ENCODE data around the gene GGPS1. TPM values are rescaled to one million over a fixed set of nuclear protein-coding genes. Genes with fewer than 3 reads are reported as not detected.

GGPS1 gene
- total and polyA plus RNA-seq, 2 of the 8 experiments (the other 6 are each of a cell fraction or from before 2014, with no cell fraction given), result 20.9 to 43.6 TPM

GRCh38 chr1:235304549-235305451 is 23.6 kb upstream of the GGPS1 start:
- Histone ChIP-seq H3K56ac (replicated peaks; ENCODE audit: insufficient read length, low read depth, low read length) (no peak overlapping the region), H4K91ac (replicated peaks; ENCODE audit: insufficient read length, low read length) (no peak overlapping the region), H3K9ac (replicated peaks in 1 of 4; ENCODE audit: extremely low read depth in 1 of 4, low read depth in 3 of 4, low read length in 3 of 4) (no peak overlapping the region), H3K4me2 (ENCODE audit: insufficient read depth in 1 of 2, low read depth in 2 of 2, low read length in 2 of 2) (no peak overlapping the region), H2BK120ac (replicated peaks; ENCODE audit: low read depth, low read length) (no peak overlapping the region), H2BK15ac (ENCODE audit: low read length) (no peak overlapping the region), H2AFZ (ENCODE audit: low read length) (no peak overlapping the region), H3K23ac (ENCODE audit: insufficient read length) (no peak overlapping the region), H3K27ac (ENCODE audit: low read depth, low read length) (no peak overlapping the region), H3K23me2 (ENCODE audit: low read depth, low read length) (no peaks in the 10 kb centered on the region), H3K4ac (replicated peaks; ENCODE audit: insufficient read length, low read depth, low read length) (no peak overlapping the region), H3K79me2 (ENCODE audit: control insufficient read depth in 1 of 2, insufficient read depth in 2 of 2, low read length in 2 of 2) (peaks cover 8 to 85% of the 10 kb centered on the region in 2 experiments), H2BK12ac (ENCODE audit: low read depth, low read length) (no peak overlapping the region), H3K9me3 (ENCODE audit: insufficient read depth in 2 of 2, low read depth in 1 of 2, low read length in 1 of 2) (peaks cover 0 to 5% of the 10 kb centered on the region in 2 experiments; a peak in 1 of 4 replicates), H3K27me3 (replicated peaks in 1 of 4; ENCODE audit: control insufficient read depth in 3 of 4, extremely low read depth in 1 of 4, insufficient read depth in 3 of 4, low read length in 3 of 4) (no peaks in the 10 kb centered on the region), H4K20me1 (replicated peaks in 1 of 2; ENCODE audit: control insufficient read depth in 1 of 2, insufficient read depth in 2 of 2, low read length in 2 of 2) (peaks cover 8 to 11% of the 10 kb centered on the region in 2 experiments), H3K79me1 (ENCODE audit: low read depth, low read length) (no peaks in the 10 kb centered on the region; the same call in none of the 2 replicates), H3K18ac (ENCODE audit: extremely low read depth, low read length) (no peak overlapping the region), H3K14ac (ENCODE audit: insufficient read length) (no peak overlapping the region), H2BK20ac (ENCODE audit: low read length) (no peak overlapping the region), H3K4me3 (ENCODE audit: extremely low read depth in 1 of 4, insufficient read depth in 2 of 4, low read depth in 3 of 4, low read length in 4 of 4) (no peak overlapping the region), H2BK5ac (ENCODE audit: low read depth, low read length) (no peak overlapping the region), H4K8ac (ENCODE audit: extremely low read depth, insufficient read depth, low read length) (no peak overlapping the region), H3K4me1 (replicated peaks in 1 of 4; ENCODE audit: control insufficient read depth in 3 of 4, insufficient read depth in 4 of 4, low read length in 3 of 4) (no peaks in the 10 kb centered on the region; a peak in 1 of 7 replicates), H3K36me3 (ENCODE audit: control insufficient read depth in 2 of 4, insufficient read depth in 4 of 4, low read length in 3 of 4) (peaks cover 0 to 2% (median 0%) of the 10 kb centered on the region in 4 experiments; a peak in 2 of 8 replicates), H2AK5ac (ENCODE audit: low read depth, low read length) (no peak overlapping the region), H4K5ac (ENCODE audit: insufficient read length, low read depth, low read length) (no peak overlapping the region)
- POLR2A ChIA-PET (ENCODE audit: partially characterized antibody), result interaction anchor here (1.3 to 1.7 kb wide), 2 partner anchors 10 to 18 kb away, joined by 5 to 7 read pairs; no protein-coding TSS in a partner anchor
- CTCF ChIA-PET (ENCODE audit: partially characterized antibody), result interaction anchor here (1.0 kb wide), 1 partner anchor 110 kb away, joined by 3 read pairs; no protein-coding TSS in a partner anchor
- 89 to 100% methylated on average over 1 to 6 of the region's 6 CpGs for WGBS, 2 experiments (ENCODE audit: extremely low coverage in 1 of 2, insufficient coverage in 1 of 2, insufficient read length in 1 of 2, insufficient replicate concordance in 2 of 2, low coverage in 1 of 2, low lambda C conversion rate in 2 of 2, missing lambda C conversion rate in 1 of 2)
- FAIRE-seq (no peak), DNase-seq (ENCODE audit: low read depth in 1 of 2, low spot score in 2 of 2) (no peak)
- TF ChIP-seq ATF2 (IDR thresholded peaks at IDR 0.05; ENCODE audit: low read length) (no peak), TEAD4 (IDR thresholded peaks at IDR 0.05; ENCODE audit: low read depth, low read length) (no peak), CBX5 (IDR thresholded peaks at IDR 0.05; ENCODE audit: low read depth, low read length) (no peak), TCF12 (IDR thresholded peaks at IDR 0.05; ENCODE audit: low read depth, low read length) (no peak), SRF (IDR thresholded peaks at IDR 0.05; ENCODE audit: low read depth, low read length) (no peak), TBP (IDR thresholded peaks at IDR 0.05; ENCODE audit: low read depth, low read length) (no peak), EGR1 (IDR thresholded peaks at IDR 0.05; ENCODE audit: borderline replicate concordance, low read depth, low read length) (no peak), KDM4A (IDR thresholded peaks at IDR 0.05; ENCODE audit: low read depth, low read length, severe bottlenecking) (no peak), POLR2A (IDR thresholded peaks at IDR 0.05; ENCODE audit: control extremely low read depth in 1 of 2, low read depth in 2 of 2, low read length in 2 of 2) (no peak), TAF1 (IDR thresholded peaks at IDR 0.05; ENCODE audit: low read depth, low read length) (no peak), EZH2 (IDR thresholded peaks at IDR 0.05; ENCODE audit: low read depth, low read length, severe bottlenecking) (no peak)

Data from H1 (cell line).